Measurements from ENCODE around the gene GTF2H2C.
"Not testable (repeated sequence)": the region's sequence is repeated elsewhere in the genome, so short reads cannot be mapped to it uniquely, and the experiment has no call there.

GTF2H2C gene

GRCh38 chr5:69559908-69560330 is at the start of gene GTF2H2C:
GTF2H2C (plus strand) TSS chr5:69560191; CDS start chr5:69565133, 4,942 bp downstream.
- DNase-seq: peak; percentile 63

GRCh38 chr5:69510694-69511093 is 49.3 kb upstream of the GTF2H2C start:
- DNase-seq: no peak

GRCh38 chr5:69512740-69513260 is 47.2 kb upstream of the GTF2H2C start:
- no peak for DNase-seq

- DNase-seq: not testable (repeated sequence)
Observed at GRCh38 chr5:69515570-69515969, 44.4 kb upstream of the GTF2H2C start.

GRCh38 chr5:69516769-69517168 is 43.2 kb upstream of the GTF2H2C start:
- no peak for DNase-seq

- no peak for DNase-seq
Observed at GRCh38 chr5:69517763-69518212, 42.2 kb upstream of the GTF2H2C start.

GRCh38 chr5:69519285-69519684 is 40.7 kb upstream of the GTF2H2C start:
- no peak for DNase-seq

- no peak for DNase-seq
Observed at GRCh38 chr5:69522035-69522434, 38.0 kb upstream of the GTF2H2C start.

- no peak for DNase-seq
Observed at GRCh38 chr5:69525490-69525889, 34.5 kb upstream of the GTF2H2C start.

GRCh38 chr5:69526660-69527059 is 33.3 kb upstream of the GTF2H2C start:
- DNase-seq: no peak

GRCh38 chr5:69527128-69527770 is 32.7 kb upstream of the GTF2H2C start:
- DNase-seq: no peak

- DNase-seq: no peak
Observed at GRCh38 chr5:69528035-69528434, 32.0 kb upstream of the GTF2H2C start.

- DNase-seq: no peak
Observed at GRCh38 chr5:69528609-69529008, 31.4 kb upstream of the GTF2H2C start.

GRCh38 chr5:69530561-69531405 is 29.2 kb upstream of the GTF2H2C start:
- no peak for DNase-seq

- DNase-seq: no peak
Observed at GRCh38 chr5:69531406-69531801, 28.6 kb upstream of the GTF2H2C start.

- not testable (repeated sequence) for DNase-seq
Observed at GRCh38 chr5:69537911-69538310, 22.1 kb upstream of the GTF2H2C start.

GRCh38 chr5:69538735-69539134 is 21.3 kb upstream of the GTF2H2C start:
- not testable (repeated sequence) for DNase-seq

GRCh38 chr5:69541347-69541746 is 18.6 kb upstream of the GTF2H2C start:
- not testable (repeated sequence) for DNase-seq

- not testable (repeated sequence) for DNase-seq
Observed at GRCh38 chr5:69542838-69543618, 17.0 kb upstream of the GTF2H2C start.

- not testable (repeated sequence) for DNase-seq
Observed at GRCh38 chr5:69544602-69545001, 15.4 kb upstream of the GTF2H2C start.

- not testable (repeated sequence) for DNase-seq
Observed at GRCh38 chr5:69560587-69561431, 818 bp downstream of the GTF2H2C start.

GRCh38 chr5:69566172-69566571 is 6.2 kb downstream of the GTF2H2C start:
- not testable (repeated sequence) for DNase-seq

All from stimulated activated CD4-positive, alpha-beta T cell treated with anti-CD3 and anti-CD28 coated beads, Interleukin-12 subunit alpha, Interleukin-12 subunit beta, amount 100 ng/mL, for 4 hours (primary cell).